Stimulated activated CD8-positive, alpha-beta memory T cell treated with anti-CD3 and anti-CD28 coated beads, Interleukin-7, amount 100 ng/mL, for 24 hours (primary cell): Measurements from ENCODE around the gene FRS2.
A peak's percentile ranks its signal among the peaks of the same experiment; 100 is the strongest.

ENCODE experiments used
- DNase-seq: peaks from one replicate; pipeline ENCODE4 v3.0.0-alpha.2; 2020; ENCODE audit warnings: low read depth

Gene FRS2

DNA sequence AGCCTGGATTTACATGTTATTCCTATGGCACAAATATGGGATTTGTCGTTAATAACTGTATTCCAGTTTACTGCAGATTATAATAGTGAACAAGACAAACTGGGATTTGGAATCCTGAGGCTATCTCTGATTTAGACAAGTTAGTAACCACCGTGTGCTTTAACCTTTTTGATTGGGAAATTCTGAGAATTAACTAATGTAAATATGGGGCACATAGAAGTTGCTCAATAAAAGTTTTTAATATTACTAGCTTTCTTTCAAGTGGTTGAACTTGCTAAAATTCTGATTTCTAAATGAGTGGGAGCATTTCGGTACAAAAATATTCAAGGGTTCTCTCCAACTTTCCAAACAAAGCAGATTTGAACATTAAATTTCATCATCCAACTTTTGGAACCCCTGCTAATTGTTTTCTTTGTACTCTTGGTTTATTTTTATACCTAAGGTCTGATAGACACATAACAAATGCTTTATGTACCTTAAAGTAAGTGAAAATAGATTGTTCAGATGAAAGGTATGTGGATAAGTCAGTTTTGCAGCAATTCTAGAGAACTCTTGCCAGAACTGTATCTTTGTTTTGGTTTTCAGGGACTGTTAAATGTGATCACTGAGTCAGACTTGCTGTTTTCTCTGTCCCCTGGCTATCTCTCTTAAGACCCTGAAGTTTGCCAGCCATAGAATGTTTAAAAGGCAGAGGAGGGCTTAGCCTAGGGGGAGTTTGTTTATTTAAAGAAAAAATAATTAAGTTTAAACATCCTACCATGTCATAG, 57.5 kb downstream of the FRS2 start:
- no peak for DNase-seq

DNA sequence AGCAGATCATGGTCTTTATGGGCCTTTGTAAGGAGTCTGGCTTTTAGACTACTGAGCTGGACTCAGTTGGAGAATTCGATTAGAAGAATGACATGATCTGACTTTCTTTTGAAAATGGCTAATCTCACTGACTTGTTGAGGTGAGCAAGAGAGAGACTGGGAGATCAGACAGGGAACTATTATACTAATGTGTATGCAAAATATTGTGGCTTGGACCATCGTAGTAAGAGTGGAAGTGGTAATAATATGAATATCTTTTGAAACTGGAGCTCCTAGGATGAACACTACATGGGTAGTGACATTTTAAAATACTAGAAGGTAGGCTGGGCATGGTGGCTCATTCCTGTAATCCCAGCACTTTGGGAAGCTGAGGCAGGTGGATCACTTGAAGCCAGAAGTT, 58.8 kb downstream of the FRS2 start:
- DNase-seq = no peak

DNA sequence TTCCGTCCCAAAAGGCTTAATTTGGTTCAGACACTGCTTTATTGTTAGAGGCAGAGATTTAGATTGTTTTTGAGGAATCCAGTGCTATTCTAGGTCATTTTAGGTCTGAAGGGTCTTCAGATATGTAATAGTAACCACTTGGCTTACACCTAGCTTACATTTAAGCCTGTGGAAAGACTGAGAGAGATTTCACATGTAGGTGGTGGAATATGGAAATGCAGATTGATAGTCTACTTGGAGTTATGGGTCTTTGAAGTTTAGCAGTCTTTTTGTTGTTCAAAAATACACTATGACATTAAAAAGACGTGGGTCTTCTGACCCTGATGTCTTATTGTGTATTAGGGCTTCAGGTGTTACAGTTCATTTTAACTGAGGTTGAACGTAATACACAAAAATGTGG, 63.7 kb downstream of the FRS2 start:
- DNase-seq = no peak

DNA sequence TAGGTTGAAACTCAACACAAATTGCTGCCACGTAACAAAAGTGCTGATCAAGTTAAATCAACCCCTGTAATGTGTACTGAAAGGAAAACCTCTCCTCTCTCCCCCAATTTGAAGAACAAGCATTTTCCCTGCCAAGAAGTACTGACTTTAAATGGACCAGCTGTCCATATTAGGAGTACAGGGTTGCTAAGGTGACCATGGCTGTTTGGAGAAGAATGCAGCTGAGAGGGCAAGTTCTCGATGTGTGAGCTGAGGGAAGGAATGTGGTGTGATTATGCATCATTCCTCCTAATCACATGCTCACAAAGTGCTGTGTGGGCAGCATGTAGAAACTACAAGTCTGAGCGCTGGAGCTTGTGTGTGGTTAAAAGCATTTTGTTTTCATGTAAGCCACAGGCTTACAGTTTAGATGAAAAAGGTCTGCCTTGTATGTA, 64.2 kb downstream of the FRS2 start:
- no peak for DNase-seq

DNA sequence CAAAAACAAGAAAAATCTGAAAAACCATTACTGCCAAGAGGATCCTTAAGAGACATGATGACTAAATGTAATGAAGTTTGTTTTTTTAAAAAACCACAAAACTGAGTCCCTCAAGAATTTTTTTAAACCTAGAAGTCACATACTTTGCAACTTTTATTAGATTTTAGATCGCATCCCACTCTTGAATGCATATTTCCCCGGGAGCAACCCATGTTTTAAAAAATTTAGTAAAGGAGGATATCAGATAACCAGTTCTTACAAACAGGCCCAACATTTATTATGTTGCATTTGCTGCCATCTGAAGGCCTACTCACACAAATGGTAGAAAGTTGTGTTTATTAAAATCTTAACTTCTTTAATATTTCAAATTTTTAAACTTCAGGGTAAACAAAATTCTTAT, 70.8 kb downstream of the FRS2 start:
- no peak for DNase-seq

DNA sequence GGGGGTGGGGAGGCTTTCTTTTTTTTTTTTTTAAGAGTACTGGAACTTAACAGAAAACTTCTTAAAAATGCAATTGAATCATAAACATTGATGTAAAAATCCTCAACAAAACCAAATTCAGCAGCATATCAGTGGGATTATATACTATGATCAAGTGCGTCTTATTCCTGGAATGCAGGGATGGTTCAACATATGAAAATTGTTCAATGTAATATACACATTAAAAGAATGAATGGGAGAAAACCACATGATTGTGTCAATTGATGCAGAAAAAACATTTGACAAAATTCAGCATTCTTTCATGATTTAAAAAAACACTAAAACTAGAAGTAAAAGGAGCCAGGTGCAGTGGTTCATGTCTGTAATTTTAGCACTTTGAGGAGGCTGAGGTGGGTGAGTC, 73.9 kb downstream of the FRS2 start:
- DNase-seq = no peak

DNA sequence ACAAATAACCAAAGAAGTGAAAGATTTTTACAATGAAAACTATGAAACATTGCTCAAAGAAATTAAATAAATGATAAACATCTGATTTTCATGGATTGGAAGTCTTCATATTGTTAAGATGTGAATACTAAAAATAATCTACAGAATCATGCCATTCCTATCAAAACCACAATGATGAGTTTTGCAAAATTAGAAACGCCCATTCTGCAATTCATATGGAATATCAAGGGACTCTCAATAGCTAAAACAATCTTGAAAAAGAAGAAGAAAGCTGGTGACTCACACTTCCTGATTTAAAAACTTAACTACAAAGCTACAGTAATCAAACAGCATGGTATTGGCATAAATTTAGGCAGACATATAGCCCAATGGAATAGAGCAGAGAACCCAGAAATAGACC, 74.9 kb downstream of the FRS2 start:
- no peak for DNase-seq

DNA sequence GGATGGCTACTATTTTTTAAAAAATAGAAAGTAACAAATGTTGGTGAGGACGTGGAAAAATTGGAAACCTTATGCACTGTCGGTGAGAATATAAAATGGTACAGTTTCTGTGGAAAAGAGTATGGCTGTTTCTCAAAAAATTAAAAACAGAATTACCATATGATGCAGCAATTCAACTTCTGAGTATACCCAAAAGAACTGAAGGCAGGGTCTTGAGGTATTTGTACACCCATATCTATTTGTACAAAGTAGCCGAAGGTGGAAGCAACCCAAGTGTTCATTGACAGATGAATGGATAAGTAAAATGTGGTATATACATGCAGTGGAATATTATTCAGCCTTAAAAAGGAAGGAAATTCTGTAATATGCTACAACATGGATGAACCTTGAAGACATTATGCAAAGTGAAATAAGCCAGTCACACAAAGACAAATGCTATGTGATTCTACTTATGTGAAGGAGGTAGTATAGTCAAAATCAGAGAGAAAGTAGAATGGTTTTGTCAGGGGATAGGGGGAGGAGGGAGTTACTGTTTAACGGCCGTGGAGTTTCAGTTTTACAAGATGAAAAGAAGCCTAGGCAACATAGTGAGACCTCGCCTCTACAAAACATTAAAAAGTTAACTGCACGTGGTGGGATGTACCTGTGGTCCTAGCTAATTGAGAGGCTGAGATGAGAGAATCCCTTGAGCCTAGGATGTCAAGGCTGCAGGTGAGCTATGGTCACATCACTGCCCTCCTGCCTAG, 76.7 kb downstream of the FRS2 start:
- no peak for DNase-seq

DNA sequence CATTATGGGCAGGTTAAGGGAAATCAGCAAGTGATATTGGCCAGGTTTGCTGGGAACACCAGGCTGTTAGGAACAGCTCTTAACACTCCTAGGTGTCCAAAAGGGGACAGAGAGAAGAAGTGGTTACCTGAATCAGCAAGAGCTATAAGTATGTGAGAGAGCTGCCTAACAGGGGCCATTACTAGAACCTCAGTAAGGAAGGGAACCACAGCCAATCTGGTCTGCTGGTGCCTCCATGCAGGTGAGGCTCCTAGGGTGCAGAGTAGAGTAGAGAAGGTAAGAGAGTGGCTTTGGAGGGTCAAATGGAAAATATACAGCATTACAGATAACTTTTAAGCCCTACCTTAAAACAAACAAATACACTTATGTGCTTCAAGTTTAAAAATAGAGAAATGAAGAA, 78.5 kb downstream of the FRS2 start:
- DNase-seq = no peak

DNA sequence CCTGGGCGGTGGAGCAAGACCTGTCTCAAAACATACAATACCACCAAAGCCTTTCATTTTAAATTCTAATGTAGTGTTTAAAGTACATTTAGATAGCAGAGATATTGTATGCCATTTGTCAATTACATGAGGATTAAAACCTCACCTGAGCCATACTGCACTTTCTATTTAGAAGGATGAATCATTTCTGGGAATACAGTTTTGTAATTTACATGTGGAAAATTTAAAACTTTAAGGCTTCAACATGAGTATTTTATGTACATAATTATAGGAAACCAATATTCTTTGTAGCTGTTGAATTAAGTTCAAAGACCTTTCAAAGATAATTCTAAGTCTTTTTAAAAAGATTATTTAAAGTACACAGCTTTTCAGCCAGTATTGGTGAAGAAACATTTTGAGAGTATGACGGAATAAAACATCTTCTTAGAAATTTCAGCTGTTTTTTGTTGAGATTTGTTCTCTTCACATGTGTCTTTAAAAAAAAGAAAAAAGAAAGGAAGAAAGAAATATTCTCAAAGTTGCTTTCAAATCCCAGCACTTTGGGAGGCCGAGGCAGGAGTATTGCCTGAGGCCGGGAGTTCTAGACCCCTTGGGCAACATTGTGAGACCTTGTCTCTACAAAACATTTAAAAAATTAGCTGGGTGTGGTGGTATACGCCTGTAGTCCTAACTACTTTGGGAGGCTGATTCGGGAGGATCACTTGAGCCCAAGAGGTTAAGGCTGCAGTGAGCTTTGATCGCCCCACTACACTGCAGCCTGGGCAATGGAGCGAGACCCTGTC, 80.6 kb downstream of the FRS2 start:
- no peak for DNase-seq

DNA sequence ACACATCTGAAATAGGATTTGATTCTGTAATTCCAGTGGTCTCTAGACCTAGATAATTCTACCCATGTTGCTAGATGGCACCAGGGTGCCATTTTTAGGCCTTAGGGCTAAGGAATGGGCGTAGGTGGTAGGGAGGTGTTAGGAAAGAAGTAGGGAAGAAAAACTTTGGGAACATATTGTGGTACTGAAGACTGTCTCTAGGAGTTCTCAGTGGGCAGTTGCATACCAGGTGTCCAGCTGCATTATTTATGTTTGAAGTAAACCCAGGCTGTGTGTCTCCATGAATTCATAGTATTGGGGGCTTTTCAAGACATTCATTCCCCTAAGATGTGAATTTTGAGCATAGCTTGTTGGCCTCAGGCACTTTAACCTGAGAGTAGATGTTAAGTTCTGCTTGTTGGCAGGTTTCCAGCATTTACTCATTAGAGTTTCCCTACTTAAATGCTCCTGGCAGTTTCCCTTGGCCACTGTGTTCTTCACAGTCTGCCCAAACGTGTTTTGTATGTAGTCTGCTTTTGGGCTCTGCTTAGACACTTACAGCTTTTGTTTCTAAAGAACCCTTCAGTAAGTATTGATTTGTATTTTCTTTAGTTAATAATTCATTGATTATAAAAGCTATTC, 83.5 kb downstream of the FRS2 start:
- no peak for DNase-seq

DNA sequence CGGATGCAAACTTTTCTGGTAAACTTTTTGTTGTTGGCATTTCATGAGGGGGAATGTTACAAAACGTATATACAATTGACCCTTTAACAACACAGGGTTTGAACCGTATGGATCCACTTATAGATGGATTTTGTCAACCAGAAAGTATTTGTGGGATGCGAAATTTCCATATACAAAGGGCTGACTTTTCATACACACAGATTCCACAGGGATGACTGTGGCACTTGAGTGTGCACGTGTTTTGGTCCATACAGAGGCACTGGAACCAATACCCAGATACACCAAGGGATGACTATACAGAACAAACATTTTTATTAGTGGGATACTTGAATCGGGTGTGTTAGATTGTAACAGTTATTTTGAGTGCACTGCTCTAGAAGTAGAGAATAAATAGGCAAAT, 85.3 kb downstream of the FRS2 start:
- DNase-seq = no peak

DNA sequence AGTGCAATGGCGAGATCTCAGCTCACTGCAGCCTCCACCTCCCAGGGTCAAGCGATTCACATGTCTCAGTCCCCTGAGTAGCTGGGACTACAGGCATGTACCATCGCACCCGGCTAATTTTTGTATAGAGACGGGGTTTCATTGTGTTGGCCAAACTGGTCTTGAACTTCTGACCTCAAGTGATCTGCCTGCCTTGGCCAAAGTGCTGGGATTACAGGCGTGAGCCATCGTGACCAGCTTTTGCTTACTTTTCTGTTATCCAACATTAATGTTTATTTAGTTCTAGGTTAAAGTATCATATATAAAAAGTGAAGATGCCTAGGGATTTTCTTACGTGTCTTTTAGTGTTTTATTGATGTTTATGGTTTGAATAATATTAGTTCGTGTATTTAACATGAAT, 86.2 kb downstream of the FRS2 start:
- no peak for DNase-seq

DNA sequence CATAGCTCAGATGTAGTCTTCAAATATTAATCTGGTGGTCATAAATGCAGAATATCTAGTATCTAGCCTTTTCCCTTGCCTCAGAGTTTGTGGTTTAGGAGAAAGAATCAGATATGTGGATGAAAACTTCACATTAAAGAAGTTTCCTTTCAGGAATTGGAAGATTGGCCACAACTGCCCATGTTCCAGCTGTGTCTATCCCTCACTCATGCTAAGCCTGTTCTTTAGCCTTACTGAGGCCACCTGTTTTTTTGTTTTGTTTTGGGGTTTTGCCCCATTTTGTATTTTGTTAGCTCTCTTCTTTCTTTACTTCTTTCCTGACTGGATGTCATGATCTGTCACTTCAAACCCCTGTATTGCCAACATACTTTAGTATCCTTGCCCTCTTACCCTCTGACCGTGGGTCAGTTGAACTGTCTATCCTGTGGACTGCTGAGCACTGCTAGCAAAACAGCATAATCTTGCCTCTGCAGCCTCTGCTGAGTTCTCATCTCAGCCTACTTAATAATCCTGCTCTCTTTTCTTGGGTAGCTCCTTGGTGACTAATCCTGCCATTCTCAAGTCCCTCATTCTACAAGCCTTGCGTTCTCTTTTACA, 93.1 kb downstream of the FRS2 start:
- DNase-seq = no peak

DNA sequence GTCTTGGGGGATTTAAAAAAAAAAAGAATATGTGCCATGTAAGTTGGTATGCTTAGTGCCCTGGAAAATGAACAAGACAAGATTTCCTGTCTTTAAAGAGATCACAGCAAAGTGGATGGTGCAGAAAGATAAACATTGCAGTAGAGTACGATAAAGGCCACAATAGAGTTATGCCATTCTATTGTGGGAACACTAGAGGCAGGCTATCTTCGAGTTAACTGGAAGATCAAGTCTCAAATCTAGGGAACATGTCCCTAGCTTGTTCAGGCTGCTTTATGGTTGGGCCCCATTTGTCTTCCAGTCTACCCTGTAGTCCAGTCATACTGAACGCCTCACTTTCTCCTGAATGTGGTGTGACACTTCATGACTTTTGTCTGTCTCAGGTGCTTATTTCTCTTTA, 96.4 kb downstream of the FRS2 start:
- DNase-seq = no peak

DNA sequence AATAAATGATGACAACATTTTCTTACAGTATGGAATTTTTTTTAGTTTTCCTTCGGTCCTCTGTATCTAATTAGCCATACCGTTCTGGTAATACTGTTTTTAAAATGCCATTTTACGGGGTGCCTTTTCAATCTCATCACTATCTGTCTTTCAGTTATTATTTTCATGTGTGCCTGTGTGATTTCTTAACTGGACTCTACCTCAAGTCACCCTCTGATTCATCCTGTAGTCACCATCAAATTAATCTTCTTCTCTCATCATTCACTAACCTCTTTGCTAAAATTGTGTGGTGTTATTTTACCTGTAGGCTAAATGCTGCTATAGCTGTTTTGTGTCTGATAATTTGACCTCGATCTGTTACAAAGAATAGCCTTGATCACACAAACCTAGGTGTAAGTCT, 99.0 kb downstream of the FRS2 start:
- no peak for DNase-seq

DNA sequence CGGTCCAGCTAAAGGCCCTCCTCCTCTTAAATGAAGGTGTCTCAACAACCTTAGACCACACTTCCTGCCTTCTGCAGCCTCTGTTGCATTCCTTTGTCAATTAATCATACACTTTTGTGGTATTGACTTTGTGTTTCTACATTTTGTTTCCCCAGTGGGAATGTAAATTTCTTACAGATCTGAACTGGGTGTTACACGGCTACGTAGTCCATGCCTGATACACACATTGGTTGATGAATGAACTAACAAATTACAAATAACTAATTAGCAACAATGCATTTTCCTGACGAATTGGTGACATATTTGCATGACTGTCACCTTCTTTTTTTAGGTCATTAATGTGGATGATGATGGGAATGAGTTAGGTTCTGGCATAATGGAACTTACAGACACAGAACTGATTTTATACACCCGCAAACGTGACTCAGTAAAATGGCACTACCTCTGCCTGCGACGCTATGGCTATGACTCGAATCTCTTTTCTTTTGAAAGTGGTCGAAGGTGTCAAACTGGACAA, 99.9 kb downstream of the FRS2 start:
- no peak for DNase-seq

DNA sequence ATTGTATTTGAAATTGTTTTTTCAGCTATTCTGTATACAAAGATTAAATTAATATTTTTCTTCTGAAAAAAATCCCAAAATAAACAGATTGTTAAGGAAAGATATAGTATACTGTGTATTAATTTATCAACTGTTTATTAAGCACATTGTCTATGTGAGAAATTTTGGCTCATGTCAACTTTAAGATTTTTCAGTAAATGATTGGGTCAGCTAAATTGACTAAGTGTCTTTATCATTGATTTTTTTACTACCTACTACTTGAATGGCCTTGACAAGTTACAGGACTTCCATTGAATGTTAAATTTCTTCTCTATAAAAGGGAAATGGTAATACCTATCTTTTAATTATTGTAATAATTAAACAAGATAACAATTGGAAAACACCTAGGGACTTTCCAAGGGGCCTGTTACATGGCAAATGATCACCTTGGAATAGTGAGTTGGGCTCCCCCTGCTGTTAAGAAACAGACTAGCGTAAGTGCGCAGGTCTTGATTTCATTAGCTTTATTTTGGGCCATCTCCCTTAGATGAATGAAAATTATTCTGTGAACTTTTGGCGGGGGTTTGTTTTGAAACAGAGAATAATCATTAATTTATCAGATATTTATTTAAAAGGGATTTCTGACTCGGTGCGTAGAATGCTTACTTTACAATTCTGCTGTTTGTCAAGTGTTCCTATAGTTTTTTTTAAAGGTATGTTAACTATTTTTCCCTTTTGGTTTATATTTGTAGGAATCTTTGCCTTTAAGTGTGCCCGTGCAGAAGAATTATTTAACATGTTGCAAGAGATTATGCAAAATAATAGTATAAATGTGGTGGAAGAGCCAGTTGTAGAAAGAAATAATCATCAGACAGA, 100.6 kb downstream of the FRS2 start:
- peak; percentile 8 for DNase-seq

DNA sequence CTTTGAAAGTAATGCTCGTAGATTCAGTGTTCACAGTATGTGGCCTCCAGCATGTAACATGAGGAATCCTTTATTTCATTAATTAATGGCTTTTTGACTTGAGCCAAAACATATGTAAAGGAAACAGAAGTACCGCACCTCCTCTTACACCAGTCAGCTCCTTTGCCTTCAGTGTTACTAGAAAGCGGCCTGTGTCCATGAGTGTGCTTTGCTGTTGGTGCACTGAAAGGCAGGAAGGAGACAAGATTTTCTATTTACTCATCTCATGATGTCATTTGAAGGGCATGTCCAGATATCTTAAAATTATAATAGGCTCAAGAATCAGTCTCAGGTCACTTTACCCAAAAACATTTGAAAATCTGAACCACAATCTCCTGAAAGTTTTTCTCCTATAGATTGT, 105.2 kb downstream of the FRS2 start:
- no peak for DNase-seq

DNA sequence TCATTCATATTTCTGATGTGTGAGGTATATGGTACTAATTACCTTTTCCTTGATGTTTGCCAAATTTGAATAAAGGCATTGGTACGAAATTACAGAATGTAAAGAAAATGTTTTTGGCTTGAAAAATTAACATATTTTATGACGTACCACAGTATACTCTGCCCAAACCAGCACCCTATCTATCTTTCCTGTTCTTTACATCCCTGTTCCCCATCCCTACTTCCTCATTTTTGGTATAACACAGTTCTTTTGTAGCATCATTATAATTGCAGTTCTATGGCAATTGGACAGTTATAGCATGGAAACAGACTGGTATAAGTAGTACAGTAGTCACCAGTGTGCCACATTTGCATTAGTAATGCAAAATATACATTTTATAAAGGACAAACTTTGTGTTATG, 108.1 kb downstream of the FRS2 start:
- no peak for DNase-seq

DNA sequence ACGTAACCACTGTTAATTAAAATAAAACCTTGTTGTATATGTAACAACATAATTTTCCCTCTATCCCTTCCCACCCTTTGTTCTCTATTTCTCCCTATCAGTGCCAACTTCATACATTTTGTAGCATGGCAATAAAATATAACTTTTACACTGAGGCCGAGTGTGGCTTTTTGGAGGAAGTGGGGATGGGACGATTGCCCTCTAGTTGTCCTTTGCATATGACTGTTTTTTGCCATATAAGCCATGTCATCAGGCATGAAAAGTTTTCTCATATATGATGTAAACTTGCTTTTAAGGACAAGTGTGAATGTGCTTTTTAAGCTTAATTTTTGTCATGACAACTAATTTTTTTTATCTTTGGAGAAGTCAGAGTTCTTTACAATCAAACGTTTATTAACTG, 108.8 kb downstream of the FRS2 start:
- DNase-seq = no peak
